Sigmoid colon (tissue), 7 donors: Measurements from ENCODE around the gene YEATS2. TPM values are rescaled to one million over a fixed set of nuclear protein-coding genes. Genes with fewer than 3 reads are reported as not detected.
"Not testable (repeated sequence)": the region's sequence is repeated elsewhere in the genome, so short reads cannot be mapped to it uniquely, and the experiment has no call there.

Experiments used
- DNase-seq: peaks from one replicate; pipeline ENCODE4 v3.0.0-alpha.2; 2019
- H3K27ac ChIP-seq, 4 donors: fragments of 200-600 bp; sonication (generic); one replicate each; pipeline ENCODE4 v1.5.1; 2016 to 2019; ENCODE audit warnings: mild to moderate bottlenecking in 1 of 4
- H3K27me3 ChIP-seq, 3 donors: fragments of 200-600 bp; sonication (generic); one replicate each; pipeline ENCODE4 v1.5.1; 2019; ENCODE audit warnings: mild to moderate bottlenecking in 1 of 3
- H3K36me3 ChIP-seq, 4 donors: fragments of 200-600 bp; sonication (generic); one replicate each; pipeline ENCODE4 v1.5.1; 2016 to 2019
- H3K4me1 ChIP-seq, 4 donors: fragments of 200-600 bp; sonication (generic); one replicate each; pipeline ENCODE4 v1.5.1; 2017 to 2019
- H3K4me3 ChIP-seq, 4 donors: fragments of 200-600 bp; sonication (generic); one replicate each; pipeline ENCODE4 v1.5.1; 2017 to 2019; ENCODE audit warnings: mild to moderate bottlenecking in 2 of 4, moderate library complexity in 1 of 4
- H3K9me3 ChIP-seq, 4 donors: fragments of 200-600 bp in 3 of 4; sonication (generic) in 3 of 4; one replicate each; pipeline versions ENCODE4 v1.5.1 to v1.6.1; 2013 to 2019
- EP300 ChIP-seq, 4 donors: sonication (generic); formaldehyde crosslinking; IDR thresholded peaks; one replicate each; pipeline ENCODE4 v1.6.1; 2017; ENCODE audit warnings: antibody characterized with exemption in 4 of 4
- POLR2A ChIP-seq, 2 donors: fragments of 450-650 bp; IDR thresholded peaks; one replicate each; pipeline ENCODE4 v1.6.1; 2016; ENCODE audit warnings: antibody characterized with exemption in 2 of 2, mild to moderate bottlenecking in 2 of 2, moderate library complexity in 2 of 2
- POLR2AphosphoS5 ChIP-seq, 4 donors: sonication (generic); formaldehyde crosslinking; IDR thresholded peaks; one replicate each; pipeline ENCODE4 v1.6.1; 2017; ENCODE audit warnings: antibody characterized with exemption in 4 of 4
- WGBS, 2 donors: extraction: QIAGEN DNeasy Blood & Tissue Kit; methylation state at CpG; one replicate each; pipeline ENCODE4 v1.1.7; 2013; 5-methylcytosine and 5-hydroxymethylcytosine counted together
- intact Hi-C: fragments of 100-400 bp; cut with DNase I; formaldehyde crosslinking; loops from one replicate; pipeline ENCODE4 v1.15.1; 2023
- polyA plus RNA-seq, 3 donors: library from polyadenylated mRNA; stranded (reverse); fragments of 200-250 nt; gene quantifications; one replicate each; pipeline ENCODE4 v1.2.3, GENCODE V29; 2013
- total RNA-seq, 4 donors: library from RNA; depleted of rRNA; stranded (reverse); fragments of >200 nt; gene quantifications; one replicate each; pipeline ENCODE4 v1.1.0, GENCODE V29; 2016
- TF ChIP-seq, protein P1 (sequence below), 4 experiments: fragments of 450-650 bp in 3 of 4; fragments of 200-600 bp in 1 of 4; IDR thresholded peaks; one replicate each; pipeline ENCODE4 v1.5.1; 2016 to 2019; ENCODE audit warnings: antibody characterized with exemption in 4 of 4, mild to moderate bottlenecking in 3 of 4, moderate library complexity in 2 of 4
- donor health status: healthy with polysubstance abuse.
- donor health status: Bipolar disorder and iron deficiency.
- donor health status: healthy.

YEATS2 gene
- total and polyA plus RNA-seq, 7 donors, result 3.0 to 20.3 (median 13.2) TPM

- Histone ChIP-seq H3K36me3 (peaks cover 0 to 60% (median 12%) of the 10 kb centered on the region in 4 donors), H3K4me1 (no peaks in the 10 kb centered on the region), H3K4me3 (no peak overlapping the region), H3K27ac (no peak overlapping the region), H3K9me3 (no peaks in the 10 kb centered on the region), H3K27me3 (no peaks in the 10 kb centered on the region)
- DNase-seq, result no peak
- intact Hi-C loops, result no loop called here
- 90 to 94% methylated on average over 5 of the region's 5 CpGs for WGBS, 2 donors
- TF ChIP-seq POLR2AphosphoS5 (IDR thresholded peaks at IDR 0.05) (no peak), POLR2A (IDR thresholded peaks at IDR 0.05) (no peak), EP300 (IDR thresholded peaks at IDR 0.05) (no peak)
- TF ChIP-seq, protein P1, sequence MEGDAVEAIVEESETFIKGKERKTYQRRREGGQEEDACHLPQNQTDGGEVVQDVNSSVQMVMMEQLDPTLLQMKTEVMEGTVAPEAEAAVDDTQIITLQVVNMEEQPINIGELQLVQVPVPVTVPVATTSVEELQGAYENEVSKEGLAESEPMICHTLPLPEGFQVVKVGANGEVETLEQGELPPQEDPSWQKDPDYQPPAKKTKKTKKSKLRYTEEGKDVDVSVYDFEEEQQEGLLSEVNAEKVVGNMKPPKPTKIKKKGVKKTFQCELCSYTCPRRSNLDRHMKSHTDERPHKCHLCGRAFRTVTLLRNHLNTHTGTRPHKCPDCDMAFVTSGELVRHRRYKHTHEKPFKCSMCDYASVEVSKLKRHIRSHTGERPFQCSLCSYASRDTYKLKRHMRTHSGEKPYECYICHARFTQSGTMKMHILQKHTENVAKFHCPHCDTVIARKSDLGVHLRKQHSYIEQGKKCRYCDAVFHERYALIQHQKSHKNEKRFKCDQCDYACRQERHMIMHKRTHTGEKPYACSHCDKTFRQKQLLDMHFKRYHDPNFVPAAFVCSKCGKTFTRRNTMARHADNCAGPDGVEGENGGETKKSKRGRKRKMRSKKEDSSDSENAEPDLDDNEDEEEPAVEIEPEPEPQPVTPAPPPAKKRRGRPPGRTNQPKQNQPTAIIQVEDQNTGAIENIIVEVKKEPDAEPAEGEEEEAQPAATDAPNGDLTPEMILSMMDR (IDR thresholded peaks at IDR 0.05), result no peak
Measured at GRCh38 chr3:183734750-183735494, 37.3 kb downstream of the YEATS2 start.

- TF ChIP-seq EP300 (IDR thresholded peaks at IDR 0.05) (no peak), POLR2AphosphoS5 (IDR thresholded peaks at IDR 0.05) (no peak), POLR2A (IDR thresholded peaks at IDR 0.05) (no peak)
- TF ChIP-seq, protein P1 (IDR thresholded peaks at IDR 0.05), result no peak
- intact Hi-C loops, result no loop called here
- H3K4me3 ChIP-seq, result no peak overlapping the region
- H3K36me3 ChIP-seq, result peaks cover 0 to 45% (median 9%) of the 10 kb centered on the region in 4 donors
- no peaks in the 10 kb centered on the region for H3K27me3 ChIP-seq
- no peak for DNase-seq
- no peak overlapping the region for H3K27ac ChIP-seq
- 63 to 85% methylated on average over 2 of the region's 2 CpGs for WGBS, 2 donors
- H3K4me1 ChIP-seq, result no peaks in the 10 kb centered on the region
- H3K9me3 ChIP-seq, result no peaks in the 10 kb centered on the region
Measured at GRCh38 chr3:183737116-183737515, 39.5 kb downstream of the YEATS2 start.

- peaks cover 0 to 22% (median 6%) of the 10 kb centered on the region in 4 donors for H3K36me3 ChIP-seq
- WGBS, 2 donors, result 100% methylated on average over 1 of the region's 1 CpG; no CpG with 5 or more reads in 1 of the 2 donors
- H3K4me1 ChIP-seq, DNase-seq, H3K27ac ChIP-seq, H3K9me3 ChIP-seq, intact Hi-C loops, H3K27me3 ChIP-seq, H3K4me3 ChIP-seq: not testable (repeated sequence)
Measured at GRCh38 chr3:183740154-183740553, 42.6 kb downstream of the YEATS2 start.

DNA sequence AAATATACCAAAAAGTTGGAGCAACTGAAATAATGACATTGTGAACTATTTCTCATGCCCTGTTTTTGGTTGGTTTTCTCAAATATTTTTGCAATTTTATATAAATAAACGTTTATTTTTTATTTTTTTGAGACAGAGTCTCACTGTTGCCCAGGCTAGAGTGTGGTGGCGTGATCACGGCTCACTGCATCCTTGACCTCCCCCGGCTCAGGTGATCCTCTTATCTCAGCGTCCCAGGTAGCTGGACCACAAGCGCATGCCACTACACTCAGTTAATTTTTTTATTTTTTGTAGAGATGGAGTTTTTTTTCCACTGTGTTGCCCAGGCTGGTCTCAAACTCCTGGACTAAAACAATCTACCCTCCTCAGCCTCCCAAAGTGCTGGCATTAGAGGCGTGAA lies 45.6 kb downstream of the YEATS2 start:
- TF ChIP-seq POLR2AphosphoS5 (IDR thresholded peaks at IDR 0.05), result no peak
- no peak for TF ChIP-seq EP300 (IDR thresholded peaks at IDR 0.05)
- TF ChIP-seq, protein P1 (IDR thresholded peaks at IDR 0.05), result no peak
- no peak for TF ChIP-seq POLR2A (IDR thresholded peaks at IDR 0.05)
- no peak for DNase-seq
- Histone ChIP-seq H3K27me3 (no peaks in the 10 kb centered on the region), H3K4me1 (no peaks in the 10 kb centered on the region), H3K4me3 (no peak overlapping the region), H3K9me3 (no peaks in the 10 kb centered on the region), H3K36me3 (peaks cover 0 to 8% (median 3%) of the 10 kb centered on the region in 4 donors), H3K27ac (no peak overlapping the region)
- intact Hi-C loops, result no loop called here
- WGBS, 2 donors, result 92 to 96% methylated on average over 7 of the region's 7 CpGs

- WGBS, 2 donors, result 92 to 93% methylated on average over 16 of the region's 16 CpGs
- H3K36me3 ChIP-seq, result peaks cover 0 to 27% (median 5%) of the 10 kb centered on the region in 4 donors
- intact Hi-C loops, result no loop called here
Measured at GRCh38 chr3:183745300-183746098, 47.9 kb downstream of the YEATS2 start.

More at GRCh38 chr3:183745300-183746098, 47.9 kb downstream of the YEATS2 start:
- DNase-seq, result no peak
- Histone ChIP-seq H3K4me3 (no peak overlapping the region), H3K9me3 (no peaks in the 10 kb centered on the region), H3K4me1 (no peaks in the 10 kb centered on the region), H3K27ac (no peak overlapping the region), H3K27me3 (no peaks in the 10 kb centered on the region)
- TF ChIP-seq EP300 (IDR thresholded peaks at IDR 0.05) (no peak), POLR2AphosphoS5 (IDR thresholded peaks at IDR 0.05) (no peak), POLR2A (IDR thresholded peaks at IDR 0.05) (no peak)
- TF ChIP-seq, protein P1 (IDR thresholded peaks at IDR 0.05), result no peak
